Stimulated activated CD8-positive, alpha-beta memory T cell treated with anti-CD3 and anti-CD28 coated beads, Interleukin-4, amount 100 ng/mL, for 48 hours (primary cell): ENCODE data around the gene BICD1.

Experiments
- DNase-seq: peaks from one replicate; pipeline ENCODE4 v3.0.0-alpha.2; 2020

BICD1 gene

GRCh38 chr12:32360956-32361355, 254.3 kb downstream of the BICD1 start:
- DNase-seq: no peak

DNA sequence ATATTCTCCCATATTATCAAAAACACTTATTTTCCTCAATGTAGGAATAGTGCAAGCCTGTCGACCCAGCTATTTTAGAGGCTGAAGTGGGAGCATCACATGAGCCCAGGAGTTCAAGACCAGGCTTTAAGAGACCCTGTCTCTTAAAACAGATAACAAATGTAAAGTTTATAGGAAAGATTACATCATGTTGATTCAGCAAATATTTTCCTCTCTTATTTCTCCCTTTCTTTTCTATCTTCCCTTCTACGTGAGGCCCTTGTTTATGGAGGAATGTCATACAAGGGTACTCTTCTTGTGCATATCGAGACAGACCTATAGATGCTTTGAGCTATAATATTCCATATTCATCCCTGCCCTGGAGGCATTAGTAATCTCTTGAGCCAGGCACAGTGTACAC, 256.2 kb downstream of the BICD1 start:
- DNase-seq: no peak

- DNase-seq: peak; percentile 39
These were observed 258.9 kb downstream of the BICD1 start for GRCh38 chr12:32365473-32366064.

GRCh38 chr12:32366714-32367113, 260.1 kb downstream of the BICD1 start:
- no peak for DNase-seq

- DNase-seq: no peak
These were observed 260.7 kb downstream of the BICD1 start for GRCh38 chr12:32367381-32367780.

- no peak for DNase-seq
These were observed 262.6 kb downstream of the BICD1 start for GRCh38 chr12:32369202-32369601.

- DNase-seq: no peak
These were observed 270.9 kb downstream of the BICD1 start for GRCh38 chr12:32377344-32378055.

DNA sequence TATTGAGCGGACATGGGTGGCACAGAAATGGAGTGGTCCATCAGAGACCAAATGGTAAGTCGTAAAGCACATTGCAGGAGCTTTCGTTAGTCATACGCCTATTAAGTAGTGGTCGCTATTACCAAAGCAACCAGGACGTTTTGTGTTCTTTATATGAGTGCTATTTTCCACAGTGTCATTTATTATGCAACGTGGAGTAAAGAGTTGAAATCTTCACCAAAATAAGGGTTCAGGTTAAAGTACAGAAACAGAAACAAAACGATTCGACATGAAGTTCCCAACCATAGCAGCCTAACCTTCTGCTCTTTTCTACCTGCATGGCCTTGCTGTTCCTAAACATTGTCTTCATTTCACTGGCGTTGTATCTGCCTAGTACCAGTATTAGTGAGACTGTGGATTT, 272.6 kb downstream of the BICD1 start:
- no peak for DNase-seq

DNA sequence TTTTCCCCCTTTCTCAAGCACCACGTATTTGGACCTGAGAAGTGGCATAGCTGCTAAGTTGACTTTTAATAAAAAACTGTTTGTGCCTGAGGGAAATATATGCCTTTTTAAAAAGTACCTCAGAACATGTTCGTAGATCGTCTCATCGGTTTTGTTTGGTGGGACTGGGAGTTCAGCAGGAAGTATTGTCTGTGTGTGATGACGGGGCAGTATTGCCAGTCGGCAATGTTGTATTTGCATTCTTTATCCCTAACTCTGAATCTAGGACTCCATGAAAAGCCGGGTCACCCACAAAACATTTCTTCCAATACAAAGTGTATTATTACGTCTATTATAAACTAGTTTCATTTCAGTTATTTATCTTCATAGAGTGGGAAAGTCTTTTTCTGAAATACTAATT, 273.0 kb downstream of the BICD1 start:
- no peak for DNase-seq

DNA sequence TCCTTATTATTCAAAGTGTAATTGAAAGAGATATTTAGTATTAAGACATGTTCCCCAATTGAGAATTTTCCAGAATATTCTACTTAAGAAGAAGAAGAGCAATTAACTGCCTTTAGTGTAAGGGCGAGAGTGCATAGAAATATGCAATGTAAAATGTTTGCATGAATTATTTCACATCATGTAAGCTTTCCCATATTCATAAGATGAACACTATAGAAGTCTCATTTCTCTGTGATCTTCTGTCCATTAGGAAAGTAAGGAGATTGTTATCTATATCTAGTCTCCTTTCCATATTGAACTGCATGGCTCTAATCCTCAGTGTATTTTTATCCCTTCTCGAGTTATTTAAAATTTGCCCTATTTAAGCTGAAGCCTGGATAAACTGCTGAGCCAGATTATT, 275.6 kb downstream of the BICD1 start:
- no peak for DNase-seq

DNA sequence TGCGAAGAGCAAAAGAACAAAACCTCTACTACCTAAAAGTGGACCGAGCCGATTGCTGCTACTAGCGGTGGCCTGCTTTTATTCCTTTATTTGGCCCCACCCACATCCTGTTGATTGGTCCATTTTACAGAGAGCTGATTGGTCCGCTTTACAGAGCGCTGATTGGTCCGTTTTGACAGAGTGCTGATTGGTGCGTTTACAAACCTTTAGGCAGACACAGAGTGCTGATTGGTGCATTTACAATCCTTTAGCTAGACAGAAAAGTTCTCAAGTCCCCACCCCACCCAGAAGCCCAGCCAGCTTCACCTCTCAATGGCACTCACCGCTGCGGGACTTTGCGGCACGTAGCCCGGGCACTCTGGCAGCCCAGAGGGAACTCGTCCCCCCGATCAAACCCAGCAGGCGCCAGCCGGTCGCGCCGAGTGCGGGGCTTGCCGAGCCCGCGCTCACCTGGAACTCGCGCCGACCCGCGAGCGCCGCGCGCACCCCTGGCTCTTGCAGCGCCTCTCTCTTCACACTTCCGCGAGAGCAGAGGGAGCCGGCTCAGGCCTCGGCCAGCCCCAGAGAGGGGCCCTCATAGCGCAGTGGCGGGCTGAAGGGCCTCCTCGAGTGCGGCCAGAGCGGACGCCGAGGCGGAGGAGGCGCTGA, 284.0 kb downstream of the BICD1 start:
- peak; percentile 40 for DNase-seq

- DNase-seq: no peak
These were observed 288.4 kb downstream of the BICD1 start for GRCh38 chr12:32395026-32395425.

DNA sequence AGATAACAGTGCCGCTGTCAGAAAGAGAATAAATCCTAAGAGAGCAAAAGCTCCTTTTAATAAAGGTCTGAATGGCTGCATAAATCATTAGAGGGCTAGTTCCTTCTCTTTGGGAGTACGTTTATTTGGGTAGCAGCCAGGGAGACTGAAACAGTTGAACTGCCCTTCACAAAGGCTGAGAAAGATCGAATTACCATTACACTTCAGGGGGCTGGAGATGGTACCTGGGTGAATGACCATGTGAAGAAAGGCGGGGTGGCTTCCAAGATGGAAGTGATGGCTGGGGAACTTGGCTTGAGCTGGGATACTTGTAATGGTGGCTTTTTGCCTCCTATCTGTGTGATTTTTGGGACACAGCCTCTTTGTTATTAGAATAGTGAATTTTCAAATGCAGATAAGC, 291.0 kb downstream of the BICD1 start:
- no peak for DNase-seq

DNA sequence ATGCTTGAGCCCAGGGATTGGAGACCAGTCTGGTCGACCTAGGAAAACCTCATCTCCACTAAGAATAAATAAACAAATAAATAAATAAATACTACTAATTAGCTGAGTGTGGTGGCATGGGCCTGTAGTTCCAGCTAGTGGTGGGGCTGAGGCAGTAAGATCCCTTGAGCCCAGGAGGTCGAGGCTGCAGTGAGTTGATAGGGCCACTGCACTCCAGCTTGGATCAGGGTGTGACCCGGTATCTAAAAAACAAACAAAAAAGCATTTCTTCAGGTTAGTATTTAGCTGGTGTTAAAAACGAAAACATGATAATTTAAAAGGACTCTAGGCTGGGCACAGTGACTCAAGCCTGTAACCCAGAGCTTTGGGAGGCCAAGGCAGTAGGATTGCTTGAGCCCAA, 291.5 kb downstream of the BICD1 start:
- DNase-seq: no peak

DNA sequence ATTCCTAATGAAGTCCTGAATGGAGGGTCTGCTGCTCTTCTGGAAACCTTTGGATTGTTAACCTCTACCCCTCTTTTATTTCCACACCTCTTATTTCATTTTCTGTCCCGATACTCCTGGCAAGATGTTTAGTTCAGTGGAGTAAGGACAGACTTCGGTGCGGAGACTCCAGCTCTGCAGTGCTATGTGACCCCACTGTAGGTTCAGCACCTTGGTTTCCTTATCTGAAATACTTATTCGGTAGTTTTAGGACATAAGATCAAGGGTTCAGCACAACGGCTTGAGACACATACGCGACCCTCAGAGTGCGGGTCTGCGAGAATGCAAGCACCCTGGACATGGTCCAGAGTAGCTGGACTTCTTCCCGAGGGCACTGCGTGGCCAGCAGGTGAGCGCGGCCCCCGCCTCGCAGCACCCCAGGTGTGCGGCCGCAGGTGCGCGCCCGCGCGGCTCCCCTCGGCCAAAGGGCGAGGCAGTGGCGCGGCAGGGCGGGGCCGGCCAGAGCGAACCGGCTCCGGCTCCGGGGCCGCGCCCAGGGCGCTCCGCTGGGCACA, 292.2 kb downstream of the BICD1 start:
- DNase-seq: no peak

GRCh38 chr12:32399370-32400113, 292.9 kb downstream of the BICD1 start, which contains the start of gene FGD4:
TSS of gene FGD4 (plus strand) at chr12:32399558.
- peak; percentile 67 for DNase-seq

GRCh38 chr12:32400114-32400672, 293.5 kb downstream of the BICD1 start:
- DNase-seq: no peak

GRCh38 chr12:32400866-32401265, 294.2 kb downstream of the BICD1 start:
- no peak for DNase-seq

DNA sequence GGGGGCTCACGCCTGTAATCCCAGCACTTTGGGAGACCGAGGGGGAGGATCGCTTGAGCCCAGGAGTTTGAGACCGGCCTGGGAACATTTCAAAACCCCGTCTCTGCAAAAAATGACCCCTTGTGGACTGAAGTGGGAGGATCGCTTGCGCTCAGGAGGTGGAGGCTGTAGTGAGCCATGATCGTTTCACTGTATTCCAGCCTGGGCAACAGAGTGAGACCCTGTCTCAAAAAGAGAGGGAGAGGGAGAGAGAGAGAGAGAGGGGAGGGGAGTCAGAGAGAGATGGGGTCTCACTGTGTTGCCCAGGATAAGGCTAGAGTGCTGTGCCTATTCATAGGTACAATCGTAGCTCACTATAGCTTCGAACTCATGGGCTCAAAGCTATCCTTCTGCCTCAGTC, 295.5 kb downstream of the BICD1 start:
- DNase-seq: no peak

DNA sequence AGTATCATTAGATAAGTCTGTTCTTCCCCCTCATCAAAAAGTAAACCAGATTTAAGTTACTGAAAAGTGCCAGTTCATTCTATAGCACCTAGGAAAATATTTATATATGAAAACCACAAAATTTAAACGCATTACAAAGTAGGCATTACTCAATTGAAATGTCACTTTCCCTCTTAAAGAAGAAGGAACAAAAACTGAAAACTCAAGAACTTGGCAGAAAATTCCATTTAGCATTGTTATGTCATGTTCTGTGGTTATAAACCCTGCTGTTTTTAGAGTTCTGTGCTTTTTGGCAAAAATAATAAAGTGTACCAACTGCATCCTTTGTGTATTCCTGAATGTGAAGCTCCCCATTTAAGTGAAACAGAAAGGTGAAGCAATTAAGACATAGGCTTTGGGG, 296.3 kb downstream of the BICD1 start:
- no peak for DNase-seq

DNA sequence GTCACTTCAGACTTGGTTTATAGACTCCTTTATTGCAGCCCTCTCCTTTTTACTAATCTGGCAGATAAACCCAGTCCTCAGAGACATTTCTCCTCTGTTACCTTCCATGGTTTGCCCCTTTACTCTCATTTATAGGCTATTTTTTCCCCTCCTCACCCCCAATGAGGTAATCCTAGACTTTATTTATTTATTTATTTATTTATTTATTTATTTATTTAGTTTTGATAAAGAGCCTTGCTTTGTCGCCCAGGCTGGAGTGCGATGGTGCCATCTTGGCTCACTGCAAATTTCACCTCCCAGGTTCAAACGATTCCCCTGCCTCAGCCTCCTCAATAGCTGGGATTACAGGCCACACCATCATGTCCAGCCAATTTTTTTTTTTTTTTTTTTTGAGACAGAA, 301.1 kb downstream of the BICD1 start:
- no peak for DNase-seq

DNA sequence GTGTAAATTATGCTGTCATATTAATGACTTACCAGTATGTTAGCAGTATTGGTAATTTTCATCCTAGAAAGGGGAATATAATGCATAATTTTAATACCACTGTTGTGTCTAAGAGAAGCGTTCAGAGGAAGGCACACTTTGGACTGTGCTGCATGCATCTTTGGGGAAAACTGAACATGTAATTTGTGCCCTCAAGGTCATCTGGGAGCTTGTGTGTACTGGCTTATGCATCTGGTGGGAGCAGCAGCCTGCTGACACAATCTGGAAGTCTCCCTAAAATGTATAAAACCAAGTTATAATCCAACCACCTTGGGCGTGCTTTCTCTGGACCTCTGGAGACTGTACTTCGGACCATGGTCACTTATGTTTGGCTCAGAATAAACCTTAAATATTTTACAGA, 306.8 kb downstream of the BICD1 start:
- no peak for DNase-seq

- DNase-seq: no peak
These were observed 311.6 kb downstream of the BICD1 start for GRCh38 chr12:32418221-32418620.
